OCI-LY3 (cell line): ENCODE data around the gene LCE3C.

Source experiments
- H2AFZ ChIP-seq: fragments of 200-600, 300-600 bp; shearing (Covaris generic); 2 replicates; pipeline ENCODE4 v1.6.0; 2014; ENCODE audit warnings: antibody characterized with exemption, low read depth, low read length
- H3K27ac ChIP-seq: fragments of 200-600, 300-600 bp; sonication (generic); 2 replicates; pipeline ENCODE4 v1.5.1; 2014; ENCODE audit warnings: mild to moderate bottlenecking, low read length, moderate library complexity, mixed read lengths
- H3K27me3 ChIP-seq: fragments of 200-600, 300-600 bp; sonication (generic); 2 replicates; pipeline ENCODE4 v1.6.1; 2014; ENCODE audit warnings: low read depth, low read length, mixed read lengths
- H3K36me3 ChIP-seq: fragments of 200-600, 300-600 bp; sonication (generic); replicated peaks from 2 replicates; pipeline ENCODE3; 2014; ENCODE audit warnings: low read depth, low read length, mixed read lengths
- H3K4me1 ChIP-seq: fragments of 300-600, 200-600 bp; sonication (generic); 2 replicates; pipeline ENCODE4 v1.6.1; 2014; ENCODE audit warnings: low read length, mixed read lengths
- H3K4me2 ChIP-seq: fragments of 200-600, 300-600 bp; sonication (generic); 2 replicates; pipeline ENCODE4 v1.6.1; 2014; ENCODE audit warnings: low read length, mixed read lengths
- H3K4me3 ChIP-seq: fragments of 300-600, 200-600 bp; sonication (generic); 2 replicates; pipeline ENCODE4 v1.5.1; 2014; ENCODE audit warnings: antibody characterized with exemption, mild to moderate bottlenecking, low read length, moderate library complexity
- H3K79me2 ChIP-seq: fragments of 300-600, 200-600 bp; shearing (Covaris generic); 2 replicates; pipeline ENCODE4 v1.6.1; 2014; ENCODE audit warnings: mild to moderate bottlenecking, low read length, mixed read lengths
- H3K9ac ChIP-seq: fragments of 300-600, 200-600 bp; shearing (Covaris generic); 2 replicates; pipeline ENCODE4 v1.6.0; 2014; ENCODE audit warnings: mild to moderate bottlenecking, low read length, moderate library complexity
- H3K9me3 ChIP-seq: fragments of 200-600, 300-600 bp; shearing (Covaris generic); 2 replicates; pipeline ENCODE4 v1.6.1; 2014; ENCODE audit warnings: low read length, mixed read lengths; ENCODE audit not compliant: insufficient read depth
- H4K20me1 ChIP-seq: fragments of 200-600, 300-600 bp; sonication (generic); 2 replicates; pipeline ENCODE4 v1.6.1; 2016; ENCODE audit warnings: low read length, mixed read lengths; ENCODE audit not compliant: insufficient read depth
- EZH2phosphoT487 ChIP-seq: fragments of 200-600 bp; shearing (Covaris generic); IDR thresholded peaks from 2 replicates; pipeline ENCODE4 v1.6.1; 2018; ENCODE audit warnings: antibody characterized with exemption, mixed run types, low read depth
- TF ChIP-seq, protein P1 (sequence below): fragments of 200-600, 300-600 bp; sonication (generic); IDR thresholded peaks from 2 replicates; pipeline ENCODE4 v1.5.1; 2014; ENCODE audit warnings: antibody characterized with exemption, low read length, low read depth

LCE3C gene

DNA sequence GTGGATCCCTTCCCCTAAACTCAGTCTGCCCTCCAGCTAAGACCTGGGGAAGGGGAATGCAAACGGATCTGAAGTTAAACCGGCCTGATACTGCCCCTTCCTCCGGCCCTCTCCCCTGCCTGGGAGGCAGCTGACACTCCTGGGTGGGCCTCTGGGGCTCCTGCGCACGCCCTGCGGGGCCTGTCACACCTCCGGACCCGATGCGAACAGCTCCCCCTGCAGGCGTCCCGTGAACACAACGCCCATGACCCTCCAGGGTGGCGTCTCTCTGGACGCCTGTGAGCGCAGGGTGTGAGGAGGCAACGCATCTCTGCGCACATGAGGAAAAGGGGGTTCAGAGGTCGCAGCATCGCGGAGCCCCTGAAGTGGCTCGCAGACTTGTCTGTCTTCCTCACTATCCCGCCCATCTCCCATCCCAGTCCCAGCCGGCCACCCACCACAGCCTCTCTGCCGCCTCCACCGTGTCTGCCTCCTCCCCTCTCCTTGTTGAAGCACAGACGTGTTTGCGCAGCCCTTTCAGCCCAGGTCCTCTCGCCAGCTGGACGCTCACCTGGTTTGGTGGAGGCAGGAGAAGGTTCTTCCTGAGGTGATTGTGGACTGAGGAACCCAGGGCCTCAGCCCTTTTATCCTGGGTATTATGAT is 23.3 kb downstream of the LCE3C start:
- Histone ChIP-seq H3K27ac (no peak overlapping the region), H3K4me3 (no peak overlapping the region), H3K27me3 (peaks cover 3% of the 10 kb centered on the region; the same call in 1 of the 2 replicates), H3K9me3 (peaks cover 15% of the 10 kb centered on the region; the same call in 1 of the 2 replicates), H2AFZ (no peak overlapping the region), H3K9ac (no peak overlapping the region), H4K20me1 (no peaks in the 10 kb centered on the region), H3K79me2 (no peaks in the 10 kb centered on the region), H3K36me3 (no peaks in the 10 kb centered on the region), H3K4me2 (no peak overlapping the region), H3K4me1 (no peaks in the 10 kb centered on the region)
- TF ChIP-seq, protein P1, sequence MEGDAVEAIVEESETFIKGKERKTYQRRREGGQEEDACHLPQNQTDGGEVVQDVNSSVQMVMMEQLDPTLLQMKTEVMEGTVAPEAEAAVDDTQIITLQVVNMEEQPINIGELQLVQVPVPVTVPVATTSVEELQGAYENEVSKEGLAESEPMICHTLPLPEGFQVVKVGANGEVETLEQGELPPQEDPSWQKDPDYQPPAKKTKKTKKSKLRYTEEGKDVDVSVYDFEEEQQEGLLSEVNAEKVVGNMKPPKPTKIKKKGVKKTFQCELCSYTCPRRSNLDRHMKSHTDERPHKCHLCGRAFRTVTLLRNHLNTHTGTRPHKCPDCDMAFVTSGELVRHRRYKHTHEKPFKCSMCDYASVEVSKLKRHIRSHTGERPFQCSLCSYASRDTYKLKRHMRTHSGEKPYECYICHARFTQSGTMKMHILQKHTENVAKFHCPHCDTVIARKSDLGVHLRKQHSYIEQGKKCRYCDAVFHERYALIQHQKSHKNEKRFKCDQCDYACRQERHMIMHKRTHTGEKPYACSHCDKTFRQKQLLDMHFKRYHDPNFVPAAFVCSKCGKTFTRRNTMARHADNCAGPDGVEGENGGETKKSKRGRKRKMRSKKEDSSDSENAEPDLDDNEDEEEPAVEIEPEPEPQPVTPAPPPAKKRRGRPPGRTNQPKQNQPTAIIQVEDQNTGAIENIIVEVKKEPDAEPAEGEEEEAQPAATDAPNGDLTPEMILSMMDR, result no peak
- TF ChIP-seq EZH2phosphoT487, result no peak

DNA sequence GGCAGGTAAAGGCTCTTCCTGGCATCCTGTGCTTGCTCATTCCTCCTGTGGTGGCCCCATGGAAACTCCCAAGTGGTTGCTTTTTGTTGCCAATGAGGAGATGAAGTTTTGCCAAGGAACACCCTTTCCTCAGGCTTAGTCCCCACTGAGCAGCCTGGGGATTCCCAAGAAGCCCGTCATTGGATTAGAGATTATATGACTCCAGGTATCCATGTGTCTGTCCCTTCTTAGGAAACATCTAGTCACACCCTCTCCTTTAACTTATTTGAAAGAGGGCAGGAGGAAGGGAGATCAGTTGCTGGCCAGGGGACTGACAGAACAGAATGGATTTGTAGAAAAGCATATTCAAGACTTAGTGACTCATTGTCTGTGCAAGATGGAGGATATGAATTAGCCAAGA is 26.7 kb downstream of the LCE3C start:
- no peaks in the 10 kb centered on the region for H4K20me1 ChIP-seq
- H3K9ac ChIP-seq, result no peak overlapping the region
- TF ChIP-seq, protein P1, result no peak
- no peak overlapping the region for H2AFZ ChIP-seq
- H3K9me3 ChIP-seq, result no peaks in the 10 kb centered on the region
- H3K4me3 ChIP-seq, result no peak overlapping the region
- no peaks in the 10 kb centered on the region for H3K4me1 ChIP-seq
- peaks cover 3% of the 10 kb centered on the region; the same call in 1 of the 2 replicates for H3K27me3 ChIP-seq
- H3K36me3 ChIP-seq, result no peaks in the 10 kb centered on the region
- no peak overlapping the region for H3K4me2 ChIP-seq
- H3K27ac ChIP-seq, result no peak overlapping the region
- H3K79me2 ChIP-seq, result no peaks in the 10 kb centered on the region

DNA sequence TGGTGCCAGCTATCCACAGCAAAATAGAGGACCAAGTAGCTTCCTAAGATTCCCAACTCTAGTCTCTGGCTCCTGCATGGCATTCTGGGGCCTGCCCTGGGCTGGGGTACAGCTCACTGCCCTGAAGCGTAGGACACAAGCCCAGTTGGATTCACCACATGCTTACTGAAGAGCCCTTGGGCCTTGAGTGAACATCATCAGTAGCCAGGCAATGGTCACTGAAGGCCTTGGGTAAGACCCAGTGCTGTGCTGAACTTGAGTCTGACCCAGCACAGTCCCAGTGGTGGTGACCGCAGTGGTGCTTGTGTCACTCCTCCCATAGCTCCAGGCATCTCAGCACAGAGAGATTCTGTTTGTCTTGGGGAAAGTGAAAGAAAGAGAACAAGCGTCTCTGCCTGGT is 30.6 kb downstream of the LCE3C start:
- Histone ChIP-seq H3K9me3 (no peaks in the 10 kb centered on the region), H3K36me3 (no peaks in the 10 kb centered on the region), H3K79me2 (no peaks in the 10 kb centered on the region), H3K4me1 (no peaks in the 10 kb centered on the region), H3K27me3 (peaks cover 7% of the 10 kb centered on the region; the same call in 1 of the 2 replicates), H4K20me1 (no peaks in the 10 kb centered on the region), H2AFZ (no peak overlapping the region), H3K4me3 (no peak overlapping the region), H3K4me2 (no peak overlapping the region), H3K9ac (no peak overlapping the region), H3K27ac (no peak overlapping the region)
- TF ChIP-seq EZH2phosphoT487, result no peak
- TF ChIP-seq, protein P1, result no peak

- Histone ChIP-seq H3K36me3 (no peaks in the 10 kb centered on the region), H2AFZ (no peak overlapping the region), H3K4me2 (no peak overlapping the region), H3K9me3 (no peaks in the 10 kb centered on the region), H3K4me3 (no peak overlapping the region), H3K27me3 (peaks cover 12% of the 10 kb centered on the region), H3K79me2 (no peaks in the 10 kb centered on the region), H4K20me1 (no peaks in the 10 kb centered on the region; the same call in 1 of the 2 replicates), H3K27ac (no peak overlapping the region), H3K9ac (no peak overlapping the region), H3K4me1 (no peaks in the 10 kb centered on the region)
- TF ChIP-seq, protein P1, result no peak
- TF ChIP-seq EZH2phosphoT487, result no peak
Observed at GRCh38 chr1:152640351-152640750, 40.3 kb downstream of the LCE3C start.
